IMR-90 (cell line): ENCODE measurements around the gene YES1. TPM values are rescaled to one million over a fixed set of nuclear protein-coding genes. Genes with fewer than 3 reads are reported as not detected.

Experiments used
- ATAC-seq: fragments of 200-7000 bp; cut with Tn5 transposase; 2 replicates; pipeline ENCODE4 v1.9.1; 2020; ENCODE audit warnings: low read depth, mild to moderate bottlenecking, moderate library complexity
- BruUV-seq: library from RNA; stranded (reverse); fragments of 400-500 nt; replicated peaks from 2 replicates; lab custom pipeline; 2021; lab: Mats Ljungman, UMichigan
- CTCF ChIA-PET: fragments of 300-600 bp; formaldehyde crosslinking; extraction: SDS; loops from one replicate; lab custom pipeline; 2021; ENCODE audit warnings: antibody characterized with exemption; lab: Yijun Ruan, JAX
- POLR2A ChIA-PET: fragments of 300-600 bp; sonication (Branson Sonifier 250); formaldehyde crosslinking; loops from one replicate; lab custom pipeline; 2022; ENCODE audit warnings: antibody characterized with exemption; ENCODE audit not compliant: unreplicated experiment; lab: Charles Lee
- DNase-seq: peaks from one replicate; pipeline ENCODE4 v3.0.0; 2013
- H2AFZ ChIP-seq: replicated peaks from 2 replicates; pipeline ENCODE3; 2013; ENCODE audit warnings: low read length, mild to moderate bottlenecking; ENCODE audit not compliant: poor library complexity
- H2AK5ac ChIP-seq: 2 replicates; pipeline ENCODE4 v1.6.1; 2013; ENCODE audit warnings: low read depth, low read length, inconsistent platforms
- H2AK9ac ChIP-seq: replicated peaks from 2 replicates; pipeline ENCODE3; 2013; ENCODE audit warnings: mild to moderate bottlenecking, low read depth, low read length, moderate library complexity; ENCODE audit not compliant: poor library complexity
- H2BK120ac ChIP-seq: 2 replicates; pipeline ENCODE4 v1.6.1; 2013; ENCODE audit warnings: low read depth, low read length, inconsistent platforms
- H2BK15ac ChIP-seq: 3 replicates; pipeline ENCODE4 v1.6.1; 2013; ENCODE audit warnings: low read depth, low read length, inconsistent platforms
- H2BK20ac ChIP-seq: 2 replicates; pipeline ENCODE4 v1.6.1; 2013; ENCODE audit warnings: low read depth, mild to moderate bottlenecking, inconsistent platforms, low read length, moderate library complexity
- H2BK5ac ChIP-seq: 2 replicates; pipeline ENCODE4 v1.6.1; 2013; ENCODE audit warnings: mild to moderate bottlenecking, low read depth, low read length, inconsistent platforms; ENCODE audit not compliant: poor library complexity, severe bottlenecking
- H3K14ac ChIP-seq: replicated peaks from 2 replicates; pipeline ENCODE4 v1.6.1; 2013; ENCODE audit warnings: low read depth, low read length, inconsistent platforms
- H3K18ac ChIP-seq: 2 replicates; pipeline ENCODE4 v1.6.1; 2013; ENCODE audit warnings: low read depth, low read length, control low read depth
- H3K23ac ChIP-seq: 2 replicates; pipeline ENCODE4 v1.6.1; 2013; ENCODE audit warnings: low read depth, low read length, inconsistent platforms
- H3K27ac ChIP-seq: 2 replicates; pipeline ENCODE4 v1.5.1; 2013; ENCODE audit warnings: mild to moderate bottlenecking, control low read depth, low read length; ENCODE audit not compliant: insufficient read depth
- H3K27me3 ChIP-seq: 2 replicates; pipeline ENCODE4 v1.6.1; 2013; ENCODE audit warnings: low read length; ENCODE audit not compliant: control insufficient read depth, insufficient read depth
- H3K36me3 ChIP-seq: 2 replicates; pipeline ENCODE4 v1.6.1; 2013; ENCODE audit warnings: low read length, mixed read lengths; ENCODE audit not compliant: control insufficient read depth, insufficient read depth
- H3K4ac ChIP-seq: 2 replicates; pipeline ENCODE4 v1.6.1; 2013; ENCODE audit warnings: low read depth, low read length, inconsistent platforms
- H3K4me1 ChIP-seq: 2 replicates; pipeline ENCODE4 v1.6.1; 2013; ENCODE audit warnings: low read length, mixed read lengths; ENCODE audit not compliant: control insufficient read depth, insufficient read depth
- H3K4me2 ChIP-seq: 2 replicates; pipeline ENCODE4 v1.6.1; 2013; ENCODE audit warnings: low read depth, mild to moderate bottlenecking, control low read depth, low read length, moderate library complexity
- H3K4me3 ChIP-seq: 2 replicates; pipeline ENCODE4 v1.5.1; 2013; ENCODE audit warnings: low read depth, mild to moderate bottlenecking, control low read depth, low read length, moderate library complexity; ENCODE audit not compliant: insufficient read depth
- H3K56ac ChIP-seq: 2 replicates; pipeline ENCODE4 v1.6.1; 2013; ENCODE audit warnings: low read length, inconsistent platforms; ENCODE audit not compliant: insufficient read depth; ENCODE audit errors: extremely low read depth
- H3K79me1 ChIP-seq, 2 experiments: 2 replicates each; pipeline ENCODE4 v1.6.1; 2013; ENCODE audit warnings: low read length in 2 of 2, inconsistent platforms in 1 of 2, low read depth in 1 of 2
- H3K9ac ChIP-seq: 2 replicates; pipeline ENCODE4 v1.6.1; 2013; ENCODE audit warnings: low read depth, low read length, control low read depth
- H3K9me1 ChIP-seq: 2 replicates; pipeline ENCODE4 v1.6.1; 2013; ENCODE audit warnings: low read length, inconsistent platforms; ENCODE audit not compliant: insufficient read depth
- H3K9me3 ChIP-seq: 2 replicates; pipeline ENCODE4 v1.6.1; 2013; ENCODE audit warnings: low read length; ENCODE audit not compliant: control insufficient read depth, insufficient read depth
- H4K20me1 ChIP-seq: 2 replicates; pipeline ENCODE4 v1.6.1; 2013; ENCODE audit warnings: low read length, inconsistent platforms; ENCODE audit not compliant: insufficient read depth
- H4K5ac ChIP-seq: 2 replicates; pipeline ENCODE4 v1.6.1; 2013; ENCODE audit warnings: mild to moderate bottlenecking, low read depth, low read length, control low read depth
- H4K8ac ChIP-seq, 2 experiments: 2 replicates each; pipeline ENCODE4 v1.6.1; 2013; ENCODE audit warnings: low read depth in 2 of 2, low read length in 2 of 2, control low read depth in 1 of 2, inconsistent platforms in 1 of 2
- H4K91ac ChIP-seq: 2 replicates; pipeline ENCODE4 v1.6.1; 2013; ENCODE audit warnings: low read depth, low read length, inconsistent platforms; ENCODE audit not compliant: insufficient read depth
- BHLHE40 ChIP-seq: fragments of 150-350 bp; IDR thresholded peaks from 2 replicates; pipeline ENCODE4 v1.6.1; 2016; ENCODE audit warnings: mild to moderate bottlenecking, low read depth, low read length
- CEBPB ChIP-seq: IDR thresholded peaks from 2 replicates; pipeline ENCODE4 v1.6.1; 2012; ENCODE audit warnings: low read depth, low read length, improper control_type of control experiment
- CHD1 ChIP-seq: IDR thresholded peaks from 2 replicates; pipeline ENCODE4 v1.6.1; 2012; ENCODE audit warnings: low read depth, low read length, improper control_type of control experiment
- FOS ChIP-seq: fragments of 150-350 bp; IDR thresholded peaks from 2 replicates; pipeline ENCODE4 v1.6.1; 2016; ENCODE audit warnings: low read depth, low read length
- MAFK ChIP-seq: IDR thresholded peaks from 2 replicates; pipeline ENCODE4 v1.6.1; 2012; ENCODE audit warnings: low read depth, low read length, improper control_type of control experiment
- MAZ ChIP-seq: IDR thresholded peaks from 2 replicates; pipeline ENCODE4 v1.6.1; 2012; ENCODE audit warnings: low read depth, mild to moderate bottlenecking, low read length, improper control_type of control experiment, moderate library complexity, borderline replicate concordance
- MXI1 ChIP-seq: IDR thresholded peaks from 2 replicates; pipeline ENCODE4 v1.6.1; 2012; ENCODE audit warnings: low read depth, mild to moderate bottlenecking, low read length, moderate library complexity, borderline replicate concordance
- NFE2L2 ChIP-seq: fragments of 150-350 bp; IDR thresholded peaks from 2 replicates; pipeline ENCODE4 v1.6.1; 2016; ENCODE audit warnings: low read depth, mild to moderate bottlenecking, low read length
- POLR2A ChIP-seq: IDR thresholded peaks from 2 replicates; pipeline ENCODE4 v1.6.1; 2012; ENCODE audit warnings: mild to moderate bottlenecking, low read depth, low read length
- RAD21 ChIP-seq: IDR thresholded peaks from 2 replicates; pipeline ENCODE4 v1.6.1; 2012; ENCODE audit warnings: low read length, improper control_type of control experiment
- RCOR1 ChIP-seq: IDR thresholded peaks from 2 replicates; pipeline ENCODE4 v1.6.1; 2012; ENCODE audit warnings: mild to moderate bottlenecking, low read length, improper control_type of control experiment; ENCODE audit not compliant: insufficient replicate concordance
- RFX5 ChIP-seq: IDR thresholded peaks from 2 replicates; pipeline ENCODE4 v1.8.0; 2012; ENCODE audit warnings: low read depth, mild to moderate bottlenecking, low read length, moderate library complexity
- SMC3 ChIP-seq: fragments of 150-350 bp; IDR thresholded peaks from 2 replicates; pipeline ENCODE4 v1.6.1; 2016; ENCODE audit warnings: low read depth, mild to moderate bottlenecking, antibody characterized with exemption, low read length, moderate library complexity
- WGBS, 2 experiments: methylation state at CpG; one replicate each; pipeline versions ENCODE4 v1.1.5 to v1.1.7; 2013; ENCODE audit warnings: missing lambda C conversion rate in 2 of 2; ENCODE audit not compliant: insufficient read length in 1 of 2; ENCODE audit errors: extremely low coverage in 2 of 2; 5-methylcytosine and 5-hydroxymethylcytosine counted together
- dilution Hi-C: fragments of 300-500 bp; cut with HindIII; formaldehyde crosslinking; loops from one replicate; pipeline ENCODE4 v1.14.3; 2018; ENCODE audit warnings: low sequenced_read_pairs; ENCODE audit not compliant: unreplicated experiment
- in situ Hi-C: fragments of 300-500 bp; cut with MboI; formaldehyde crosslinking; loops from 3 replicates; pipeline ENCODE4 v1.14.3; 2019; ENCODE audit warnings: low sequenced_read_pairs, inconsistent platforms, mixed read lengths
- intact Hi-C: fragments of 100-400 bp; cut with micrococcal nuclease; formaldehyde crosslinking; loops from 2 replicates; pipeline ENCODE4 v1.10.0; 2022
- polyA plus RNA-seq, 3 experiments: library from polyadenylated mRNA; depleted of rRNA; stranded (reverse); fragments of >200 nt; gene quantifications; 2 replicates each; pipeline ENCODE4 v1.2.3, GENCODE V29; 2012; ENCODE audit warnings: low replicate concordance in 1 of 3
- total RNA-seq: library from RNA; depleted of rRNA; stranded (reverse); fragments of >200 nt; gene quantifications from 2 replicates; pipeline ENCODE4 v1.2.3, GENCODE V29; 2012
- TF ChIP-seq, protein P1 (sequence below): fragments of 150-350 bp; IDR thresholded peaks from 2 replicates; pipeline ENCODE4 v1.6.1; 2016; ENCODE audit warnings: low read depth, mild to moderate bottlenecking, low read length, moderate library complexity, borderline replicate concordance
- TF ChIP-seq, protein P2 (sequence below): conservative IDR thresholded peaks from 2 replicates; pipeline ENCODE4 v1.5.1; 2012; ENCODE audit warnings: mild to moderate bottlenecking, low read depth, low read length, improper control_type of control experiment
- TF ChIP-seq, protein P3 (sequence below): fragments of 150-350 bp; IDR thresholded peaks from 2 replicates; pipeline ENCODE4 v1.6.1; 2017; ENCODE audit warnings: mild to moderate bottlenecking, antibody characterized with exemption, low read length, low read depth

YES1 gene
- total and polyA plus RNA-seq, 2 of the 4 experiments (the other 2 are of a cell fraction): 16.7 to 62.0 TPM

DNA sequence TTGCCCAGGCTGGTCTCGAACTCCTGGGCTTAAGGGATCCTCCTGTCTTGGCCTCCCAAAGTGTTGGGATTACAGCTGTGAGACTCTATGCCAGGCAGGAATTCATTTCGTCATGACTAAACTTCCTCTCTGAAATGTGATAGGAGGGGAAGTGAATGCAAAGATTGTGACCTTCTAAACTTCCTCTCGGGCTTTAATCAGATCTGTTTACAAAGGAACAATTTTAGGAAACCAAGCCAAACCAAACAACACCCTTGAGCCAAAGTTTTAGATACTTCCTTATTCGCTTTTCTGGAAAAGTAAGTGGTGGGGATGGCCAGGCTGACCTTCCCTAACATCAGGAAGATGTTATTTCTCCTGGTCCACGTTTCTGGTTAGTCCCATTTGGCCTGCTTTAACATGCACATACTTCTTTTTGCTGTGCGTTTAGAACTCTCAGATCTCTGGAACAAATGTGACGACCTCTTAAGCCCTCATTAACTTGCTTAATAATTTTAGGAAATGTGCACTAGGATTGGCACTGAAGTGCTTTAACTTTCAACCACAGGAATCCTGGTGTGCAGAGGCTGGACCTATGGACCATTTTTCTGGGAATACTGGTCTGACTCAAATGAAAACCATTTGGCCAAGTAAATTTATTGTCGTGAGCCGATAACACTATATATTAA lies 33.2 kb upstream of the YES1 start:
- H3K9ac ChIP-seq: no peak overlapping the region
- H3K4me3 ChIP-seq: no peak overlapping the region
- H4K8ac ChIP-seq: peak overlapping the region in 1 of 2 experiments; percentile 35; a peak in 2 of 4 replicates
- in situ Hi-C loops (no loop called here), dilution Hi-C loops (no loop called here), intact Hi-C loops (no loop called here)
- peak overlapping the region; percentile 53; the same call in 1 of the 2 replicates for H3K23ac ChIP-seq
- no peaks in the 10 kb centered on the region for H3K79me1 ChIP-seq
- 0 out of 2 replicates have a peak, but pooled peaks cover 2% of the 10 kb centered on the region for H3K4me1 ChIP-seq
- H3K36me3 ChIP-seq: no peaks in the 10 kb centered on the region
- H2AK5ac ChIP-seq: no peak overlapping the region
- peaks cover 6% of the 10 kb centered on the region; the same call in 1 of the 2 replicates for H4K20me1 ChIP-seq
- H3K27me3 ChIP-seq: no peaks in the 10 kb centered on the region
- BruUV-seq: no TSS peak
- no peak overlapping the region for H2BK5ac ChIP-seq
- H3K56ac ChIP-seq: no peak overlapping the region
- peak overlapping the region; percentile 27; the same call in 1 of the 2 replicates for H2BK20ac ChIP-seq
- H4K91ac ChIP-seq: no peak overlapping the region
- H3K14ac ChIP-seq: no peak overlapping the region
- ChIA-PET CTCF (no interaction called here), POLR2A (no interaction called here)
- H3K18ac ChIP-seq: no peak overlapping the region
- ATAC-seq (peak; percentile 70), DNase-seq (peak; percentile 63)
- WGBS, 2 experiments: no CpG with 5 or more reads among the region's 9 CpGs
- no peak overlapping the region for H2AK9ac ChIP-seq
- no peaks in the 10 kb centered on the region for H3K9me1 ChIP-seq
- H3K4ac ChIP-seq: peak overlapping the region; percentile 14; the same call in 1 of the 2 replicates
- H2BK120ac ChIP-seq: no peak overlapping the region
- H3K9me3 ChIP-seq: no peaks in the 10 kb centered on the region
- no peak overlapping the region for H2BK15ac ChIP-seq
- no peak for TF ChIP-seq RFX5
- no peak for TF ChIP-seq CEBPB
- no peak for TF ChIP-seq MXI1
- TF ChIP-seq CHD1: no peak
- no peak for TF ChIP-seq RAD21
- TF ChIP-seq, protein P1, sequence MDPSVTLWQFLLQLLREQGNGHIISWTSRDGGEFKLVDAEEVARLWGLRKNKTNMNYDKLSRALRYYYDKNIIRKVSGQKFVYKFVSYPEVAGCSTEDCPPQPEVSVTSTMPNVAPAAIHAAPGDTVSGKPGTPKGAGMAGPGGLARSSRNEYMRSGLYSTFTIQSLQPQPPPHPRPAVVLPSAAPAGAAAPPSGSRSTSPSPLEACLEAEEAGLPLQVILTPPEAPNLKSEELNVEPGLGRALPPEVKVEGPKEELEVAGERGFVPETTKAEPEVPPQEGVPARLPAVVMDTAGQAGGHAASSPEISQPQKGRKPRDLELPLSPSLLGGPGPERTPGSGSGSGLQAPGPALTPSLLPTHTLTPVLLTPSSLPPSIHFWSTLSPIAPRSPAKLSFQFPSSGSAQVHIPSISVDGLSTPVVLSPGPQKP: no peak
- TF ChIP-seq BHLHE40: no peak
- no peak for TF ChIP-seq NFE2L2
- TF ChIP-seq MAFK: no peak
- TF ChIP-seq, protein P2, sequence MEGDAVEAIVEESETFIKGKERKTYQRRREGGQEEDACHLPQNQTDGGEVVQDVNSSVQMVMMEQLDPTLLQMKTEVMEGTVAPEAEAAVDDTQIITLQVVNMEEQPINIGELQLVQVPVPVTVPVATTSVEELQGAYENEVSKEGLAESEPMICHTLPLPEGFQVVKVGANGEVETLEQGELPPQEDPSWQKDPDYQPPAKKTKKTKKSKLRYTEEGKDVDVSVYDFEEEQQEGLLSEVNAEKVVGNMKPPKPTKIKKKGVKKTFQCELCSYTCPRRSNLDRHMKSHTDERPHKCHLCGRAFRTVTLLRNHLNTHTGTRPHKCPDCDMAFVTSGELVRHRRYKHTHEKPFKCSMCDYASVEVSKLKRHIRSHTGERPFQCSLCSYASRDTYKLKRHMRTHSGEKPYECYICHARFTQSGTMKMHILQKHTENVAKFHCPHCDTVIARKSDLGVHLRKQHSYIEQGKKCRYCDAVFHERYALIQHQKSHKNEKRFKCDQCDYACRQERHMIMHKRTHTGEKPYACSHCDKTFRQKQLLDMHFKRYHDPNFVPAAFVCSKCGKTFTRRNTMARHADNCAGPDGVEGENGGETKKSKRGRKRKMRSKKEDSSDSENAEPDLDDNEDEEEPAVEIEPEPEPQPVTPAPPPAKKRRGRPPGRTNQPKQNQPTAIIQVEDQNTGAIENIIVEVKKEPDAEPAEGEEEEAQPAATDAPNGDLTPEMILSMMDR: no peak
- TF ChIP-seq RCOR1: no peak
- TF ChIP-seq SMC3: no peak
- TF ChIP-seq POLR2A: no peak
- TF ChIP-seq, protein P3, sequence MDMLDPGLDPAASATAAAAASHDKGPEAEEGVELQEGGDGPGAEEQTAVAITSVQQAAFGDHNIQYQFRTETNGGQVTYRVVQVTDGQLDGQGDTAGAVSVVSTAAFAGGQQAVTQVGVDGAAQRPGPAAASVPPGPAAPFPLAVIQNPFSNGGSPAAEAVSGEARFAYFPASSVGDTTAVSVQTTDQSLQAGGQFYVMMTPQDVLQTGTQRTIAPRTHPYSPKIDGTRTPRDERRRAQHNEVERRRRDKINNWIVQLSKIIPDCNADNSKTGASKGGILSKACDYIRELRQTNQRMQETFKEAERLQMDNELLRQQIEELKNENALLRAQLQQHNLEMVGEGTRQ: no peak
- no peak for TF ChIP-seq FOS
- no peak for TF ChIP-seq MAZ
- no peak overlapping the region for H4K5ac ChIP-seq
- no peak overlapping the region for H2AFZ ChIP-seq
- H3K27ac ChIP-seq: no peak overlapping the region
- no peak overlapping the region for H3K4me2 ChIP-seq
